ENCODE measurements around the gene FOXI2. TPM values are rescaled to one million over a fixed set of nuclear protein-coding genes. Genes with fewer than 3 reads are reported as not detected.

The FOXI2 gene
- not detected for polyA plus RNA-seq
- long read RNA-seq, donor 1: 0 reads
- long read RNA-seq, donor 2: 0 reads
- long read RNA-seq, donor 3: 0 reads
- long read RNA-seq, donor 4: 0 reads
- long read RNA-seq, donor 5: 0 reads
- long read RNA-seq, donor 6: 0 reads
- long read RNA-seq, donor 7: 0 reads
- long read RNA-seq, donor 8: 0 reads
- long read RNA-seq, donor 9: 0 reads
- long read RNA-seq, donor 10: 0 reads
- long read RNA-seq, donor 11: 0 reads

GRCh38 chr10:127736915-127737562 lies at the start of gene FOXI2:
Gene FOXI2 (plus strand): TSS chr10:127737185. CDS start chr10:127737274, 89 bp downstream.
- H3K27me3 ChIP-seq (ENCODE audit: control insufficient read depth, insufficient read depth, low read length): peaks cover 86% of the 10 kb centered on the region
- no peaks in the 10 kb centered on the region for H3K36me3 ChIP-seq (ENCODE audit: control insufficient read depth, insufficient read depth, low read length)
- no peaks in the 10 kb centered on the region for H3K4me1 ChIP-seq (ENCODE audit: control insufficient read depth, insufficient read depth, low read length)
- H3K27ac ChIP-seq (ENCODE audit: low read length): no peak within 1 kb of the TSS
- no CpG with 5 or more reads among the region's 66 CpGs for WGBS (ENCODE audit: insufficient coverage, low lambda C conversion rate)
- DNase-seq: no peak
- H3K4me3 ChIP-seq (ENCODE audit: low read length): no peak within 1 kb of the TSS
- no peaks in the 10 kb centered on the region for H3K9me3 ChIP-seq (ENCODE audit: control insufficient read depth, low read depth, low read length)

GRCh38 chr10:127687548-127687947 lies 49.4 kb upstream of the FOXI2 start:
- Histone ChIP-seq H3K4me1 (ENCODE audit: control insufficient read depth, insufficient read depth, low read length) (no peaks in the 10 kb centered on the region), H3K9me3 (ENCODE audit: control insufficient read depth, low read depth, low read length) (no peaks in the 10 kb centered on the region), H3K27ac (ENCODE audit: low read length) (no peak overlapping the region), H3K36me3 (ENCODE audit: control insufficient read depth, insufficient read depth, low read length) (no peaks in the 10 kb centered on the region), H3K4me3 (ENCODE audit: low read length) (no peak overlapping the region), H3K27me3 (ENCODE audit: control insufficient read depth, insufficient read depth, low read length) (no peaks in the 10 kb centered on the region)
- no peak for DNase-seq
- 59% methylated on average over 2 of the region's 6 CpGs for WGBS (ENCODE audit: insufficient coverage, low lambda C conversion rate)

GRCh38 chr10:127690176-127690835 lies 46.7 kb upstream of the FOXI2 start:
- Histone ChIP-seq H3K27ac (ENCODE audit: low read length) (no peak overlapping the region), H3K4me1 (ENCODE audit: control insufficient read depth, insufficient read depth, low read length) (no peaks in the 10 kb centered on the region), H3K27me3 (ENCODE audit: control insufficient read depth, insufficient read depth, low read length) (no peaks in the 10 kb centered on the region), H3K4me3 (ENCODE audit: low read length) (no peak overlapping the region), H3K9me3 (ENCODE audit: control insufficient read depth, low read depth, low read length) (no peaks in the 10 kb centered on the region), H3K36me3 (ENCODE audit: control insufficient read depth, insufficient read depth, low read length) (no peaks in the 10 kb centered on the region)
- WGBS (ENCODE audit: insufficient coverage, low lambda C conversion rate): no CpG with 5 or more reads among the region's 2 CpGs
- no peak for DNase-seq

GRCh38 chr10:127694580-127695193 lies 42.3 kb upstream of the FOXI2 start:
- H3K9me3 ChIP-seq (ENCODE audit: control insufficient read depth, low read depth, low read length): no peaks in the 10 kb centered on the region
- H3K27me3 ChIP-seq (ENCODE audit: control insufficient read depth, insufficient read depth, low read length): peaks cover 3% of the 10 kb centered on the region
- H3K36me3 ChIP-seq (ENCODE audit: control insufficient read depth, insufficient read depth, low read length): no peaks in the 10 kb centered on the region
- DNase-seq: no peak
- H3K4me1 ChIP-seq (ENCODE audit: control insufficient read depth, insufficient read depth, low read length): no peaks in the 10 kb centered on the region
- no peak overlapping the region for H3K27ac ChIP-seq (ENCODE audit: low read length)
- no peak overlapping the region for H3K4me3 ChIP-seq (ENCODE audit: low read length)
- no CpG with 5 or more reads among the region's 8 CpGs for WGBS (ENCODE audit: insufficient coverage, low lambda C conversion rate)

GRCh38 chr10:127695431-127695830 lies 41.6 kb upstream of the FOXI2 start:
- no peaks in the 10 kb centered on the region for H3K36me3 ChIP-seq (ENCODE audit: control insufficient read depth, insufficient read depth, low read length)
- H3K9me3 ChIP-seq (ENCODE audit: control insufficient read depth, low read depth, low read length): no peaks in the 10 kb centered on the region
- no peak overlapping the region for H3K27ac ChIP-seq (ENCODE audit: low read length)
- peaks cover 3% of the 10 kb centered on the region for H3K27me3 ChIP-seq (ENCODE audit: control insufficient read depth, insufficient read depth, low read length)
- no peak for DNase-seq
- WGBS (ENCODE audit: insufficient coverage, low lambda C conversion rate): 65% methylated on average over 4 of the region's 4 CpGs
- no peaks in the 10 kb centered on the region for H3K4me1 ChIP-seq (ENCODE audit: control insufficient read depth, insufficient read depth, low read length)
- H3K4me3 ChIP-seq (ENCODE audit: low read length): no peak overlapping the region

GRCh38 chr10:127698886-127699285 lies 38.1 kb upstream of the FOXI2 start:
- no peak for DNase-seq
- Histone ChIP-seq H3K36me3 (ENCODE audit: control insufficient read depth, insufficient read depth, low read length) (no peaks in the 10 kb centered on the region), H3K27me3 (ENCODE audit: control insufficient read depth, insufficient read depth, low read length) (peaks cover 3% of the 10 kb centered on the region), H3K27ac (ENCODE audit: low read length) (no peak overlapping the region), H3K4me3 (ENCODE audit: low read length) (no peak overlapping the region), H3K4me1 (ENCODE audit: control insufficient read depth, insufficient read depth, low read length) (no peaks in the 10 kb centered on the region), H3K9me3 (ENCODE audit: control insufficient read depth, low read depth, low read length) (no peaks in the 10 kb centered on the region)
- 88% methylated on average over 1 of the region's 6 CpGs for WGBS (ENCODE audit: insufficient coverage, low lambda C conversion rate)

- no CpG with 5 or more reads among the region's 8 CpGs for WGBS (ENCODE audit: insufficient coverage, low lambda C conversion rate)
- no peak overlapping the region for H3K27ac ChIP-seq (ENCODE audit: low read length)
- H3K9me3 ChIP-seq (ENCODE audit: control insufficient read depth, low read depth, low read length): no peaks in the 10 kb centered on the region
- no peak for DNase-seq
- H3K4me3 ChIP-seq (ENCODE audit: low read length): no peak overlapping the region
- peaks cover 3% of the 10 kb centered on the region for H3K27me3 ChIP-seq (ENCODE audit: control insufficient read depth, insufficient read depth, low read length)
- H3K4me1 ChIP-seq (ENCODE audit: control insufficient read depth, insufficient read depth, low read length): no peaks in the 10 kb centered on the region
- H3K36me3 ChIP-seq (ENCODE audit: control insufficient read depth, insufficient read depth, low read length): no peaks in the 10 kb centered on the region
These were observed 37.7 kb upstream of the FOXI2 start for GRCh38 chr10:127699311-127699710.

- H3K4me3 ChIP-seq (ENCODE audit: low read length): no peak overlapping the region
- no peaks in the 10 kb centered on the region for H3K9me3 ChIP-seq (ENCODE audit: control insufficient read depth, low read depth, low read length)
- no peak for DNase-seq
- no peaks in the 10 kb centered on the region for H3K27me3 ChIP-seq (ENCODE audit: control insufficient read depth, insufficient read depth, low read length)
- H3K27ac ChIP-seq (ENCODE audit: low read length): no peak overlapping the region
- H3K36me3 ChIP-seq (ENCODE audit: control insufficient read depth, insufficient read depth, low read length): no peaks in the 10 kb centered on the region
- no CpG with 5 or more reads among the region's 4 CpGs for WGBS (ENCODE audit: insufficient coverage, low lambda C conversion rate)
- H3K4me1 ChIP-seq (ENCODE audit: control insufficient read depth, insufficient read depth, low read length): no peaks in the 10 kb centered on the region
These were observed 34.7 kb upstream of the FOXI2 start for GRCh38 chr10:127702271-127702670.

GRCh38 chr10:127715249-127715648 lies 21.7 kb upstream of the FOXI2 start:
- Histone ChIP-seq H3K27ac (ENCODE audit: low read length) (no peak overlapping the region), H3K4me3 (ENCODE audit: low read length) (no peak overlapping the region), H3K27me3 (ENCODE audit: control insufficient read depth, insufficient read depth, low read length) (no peaks in the 10 kb centered on the region), H3K4me1 (ENCODE audit: control insufficient read depth, insufficient read depth, low read length) (no peaks in the 10 kb centered on the region), H3K36me3 (ENCODE audit: control insufficient read depth, insufficient read depth, low read length) (no peaks in the 10 kb centered on the region), H3K9me3 (ENCODE audit: control insufficient read depth, low read depth, low read length) (no peaks in the 10 kb centered on the region)
- WGBS (ENCODE audit: insufficient coverage, low lambda C conversion rate): 50% methylated on average over 3 of the region's 6 CpGs
- no peak for DNase-seq

GRCh38 chr10:127715782-127716378 lies 21.1 kb upstream of the FOXI2 start:
- H3K9me3 ChIP-seq (ENCODE audit: control insufficient read depth, low read depth, low read length): no peaks in the 10 kb centered on the region
- H3K4me1 ChIP-seq (ENCODE audit: control insufficient read depth, insufficient read depth, low read length): no peaks in the 10 kb centered on the region
- no peak for DNase-seq
- H3K27ac ChIP-seq (ENCODE audit: low read length): no peak overlapping the region
- H3K36me3 ChIP-seq (ENCODE audit: control insufficient read depth, insufficient read depth, low read length): no peaks in the 10 kb centered on the region
- H3K27me3 ChIP-seq (ENCODE audit: control insufficient read depth, insufficient read depth, low read length): no peaks in the 10 kb centered on the region
- no peak overlapping the region for H3K4me3 ChIP-seq (ENCODE audit: low read length)
- 67% methylated on average over 1 of the region's 3 CpGs for WGBS (ENCODE audit: insufficient coverage, low lambda C conversion rate)

Measured in large intestine (tissue), 12 donors.